Stimulated activated CD4-positive, alpha-beta T cell treated with anti-CD3 and anti-CD28 coated beads, TNF-alpha, amount 100 ng/mL, for 4 hours (primary cell): ENCODE measurements around the gene MDC1.
"Not testable (repeated sequence)": the region's sequence is repeated elsewhere in the genome, so short reads cannot be mapped to it uniquely, and the experiment has no call there.

Source experiments
- DNase-seq, 3 experiments: peaks; one replicate each; pipeline ENCODE4 v3.0.0-alpha.2; 2020; ENCODE audit warnings: low read depth in 3 of 3

The MDC1 gene

DNA sequence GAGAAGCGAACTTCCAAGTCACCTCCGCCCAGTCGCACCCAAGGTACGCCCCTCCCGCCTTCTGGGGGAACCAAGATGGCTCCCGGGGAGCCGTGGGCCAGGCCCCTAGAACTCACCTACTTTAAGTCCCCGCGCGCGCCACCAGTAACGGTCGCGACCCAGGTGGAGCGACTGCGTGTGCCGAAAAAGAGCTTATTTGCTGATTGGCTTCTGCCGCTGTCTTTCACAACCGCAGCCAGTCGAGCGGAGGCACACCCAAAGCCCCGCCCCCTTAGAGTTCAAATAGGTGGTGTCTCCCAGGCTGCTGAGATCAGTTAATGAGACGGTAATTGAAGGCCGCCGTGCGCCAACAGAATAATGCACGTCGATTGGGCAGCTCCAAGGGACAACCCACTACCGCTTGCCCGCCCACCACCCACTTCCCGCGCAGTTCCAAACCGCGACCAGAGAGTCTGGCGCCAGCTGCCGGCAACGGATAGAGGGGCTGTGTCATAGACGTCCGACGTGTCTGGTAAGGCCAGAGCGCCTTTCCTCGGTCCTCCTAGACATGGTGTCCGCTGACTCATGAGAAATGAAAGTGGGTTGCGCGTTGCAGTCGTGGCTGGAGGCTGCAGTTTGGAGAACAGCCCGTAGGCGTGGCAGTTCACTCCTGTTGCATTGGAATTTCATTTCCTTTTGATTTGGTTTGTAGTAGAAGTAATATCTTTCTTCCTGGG lies at the start of gene MDC1:
MDC1 (minus strand) TSS at position 153 of the 716 bp plus-strand sequence. CDS start 2,106 bp downstream, outside the sequence.
- peak; percentile 93 to 99 (median 98) for DNase-seq

- DNase-seq: no peak
Measured at GRCh38 chr6:30766461-30767157, 49.5 kb upstream of the MDC1 start.

DNA sequence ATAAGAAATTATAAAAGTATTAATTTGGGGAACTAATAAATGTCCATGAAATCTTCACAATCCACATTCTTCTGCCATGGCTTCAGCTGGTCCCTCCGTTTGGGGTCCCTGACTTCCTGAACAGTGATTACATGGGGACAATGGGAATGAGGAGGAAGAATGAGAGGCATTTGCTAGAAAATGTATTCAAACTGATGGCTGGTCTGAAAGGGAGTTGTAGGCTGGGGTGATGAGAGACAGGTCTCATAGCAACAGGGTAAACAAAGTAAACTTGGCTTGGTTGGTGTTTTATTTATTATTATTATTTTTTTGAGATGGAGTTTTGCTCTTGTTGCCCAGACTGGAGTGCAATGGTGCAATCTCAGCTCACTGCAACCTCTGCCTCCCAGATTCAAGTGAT lies 48.4 kb upstream of the MDC1 start:
- DNase-seq: not testable (repeated sequence)

- DNase-seq: not testable (repeated sequence)
Measured at GRCh38 chr6:30764490-30765043, 47.5 kb upstream of the MDC1 start.

DNA sequence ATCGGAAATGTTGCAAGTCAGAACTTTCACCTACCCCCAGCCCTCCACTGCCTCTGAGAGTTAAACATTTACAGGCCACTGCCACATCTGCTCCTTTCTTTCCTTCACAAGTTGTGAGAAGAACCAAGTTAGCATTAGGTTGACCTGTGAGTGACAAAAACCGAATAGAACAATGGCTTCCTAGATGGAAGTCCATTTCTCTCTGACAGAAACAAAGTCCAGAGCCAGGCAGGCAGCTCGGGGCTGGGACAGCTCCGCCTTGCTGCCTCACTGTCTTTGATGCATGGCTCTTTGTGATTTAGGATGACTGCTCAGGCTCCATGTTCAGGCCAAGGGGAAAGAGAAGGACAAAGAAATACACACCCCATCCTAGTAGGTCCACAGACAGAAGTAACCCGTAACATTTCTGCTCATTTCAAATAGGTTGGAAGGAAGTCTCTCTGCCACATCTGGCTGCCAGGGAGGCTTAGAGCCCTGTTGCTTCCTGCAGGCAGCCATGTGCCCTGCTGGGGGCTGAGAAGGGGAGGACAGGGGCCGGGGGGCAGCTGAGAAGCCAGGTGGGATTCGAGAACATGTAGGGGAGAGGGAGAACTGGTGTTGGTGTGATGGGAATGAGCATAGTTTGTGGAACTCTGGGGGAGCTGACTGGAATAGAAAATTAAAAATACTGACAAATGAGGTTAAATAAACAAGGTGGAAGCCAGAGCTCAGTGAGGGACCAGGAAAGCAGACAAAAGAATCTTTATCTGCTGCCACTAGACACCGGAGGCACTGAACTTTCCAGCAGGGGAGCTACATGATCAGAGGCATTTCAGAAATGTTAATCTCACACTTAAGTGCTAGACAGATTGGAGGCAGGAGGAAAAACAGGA lies 46.8 kb upstream of the MDC1 start:
- no peak for DNase-seq

DNA sequence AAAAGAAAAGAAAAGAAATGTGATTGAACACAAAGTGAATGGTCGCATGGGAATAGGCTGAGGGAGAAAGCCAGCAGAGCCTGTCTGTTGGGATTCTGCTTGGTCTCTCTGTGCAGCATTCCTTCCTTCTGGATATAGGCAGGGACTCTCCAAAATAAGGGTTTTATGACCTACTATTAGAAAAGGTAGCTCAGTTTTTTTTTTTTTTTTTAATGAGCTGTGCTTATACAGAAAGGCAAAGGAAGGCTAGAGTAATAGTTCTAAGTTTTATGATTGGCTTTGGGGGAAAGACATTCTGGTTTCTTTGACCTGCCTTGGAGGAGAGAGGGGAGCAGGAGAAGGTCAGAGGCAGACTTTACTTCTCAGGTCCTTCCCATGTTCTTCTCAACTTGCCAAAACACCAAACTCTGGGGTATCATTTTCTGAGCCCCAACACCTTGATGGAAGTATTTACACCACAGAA lies 46.1 kb upstream of the MDC1 start:
- no peak for DNase-seq

- no peak for DNase-seq
Measured at GRCh38 chr6:30761791-30762429, 44.8 kb upstream of the MDC1 start.

DNA sequence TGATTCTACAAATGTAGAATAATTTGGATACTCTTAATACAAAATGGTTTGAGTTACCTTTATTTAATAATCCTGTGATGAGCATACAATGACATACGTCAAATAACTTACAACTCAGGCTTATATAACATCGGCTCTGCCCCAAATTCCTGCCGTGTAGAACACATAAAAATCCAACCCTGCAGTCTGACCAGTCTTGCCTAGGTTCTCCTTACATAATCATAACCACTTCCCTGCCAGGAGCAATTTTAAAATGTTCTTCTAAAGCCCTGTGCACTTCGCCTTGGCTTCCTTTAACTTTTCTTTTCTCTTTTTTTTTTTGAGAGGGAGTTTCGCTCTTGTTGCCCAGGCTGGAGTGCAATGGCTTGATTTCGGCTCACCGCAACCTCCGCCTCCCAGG lies 43.5 kb upstream of the MDC1 start:
- no peak for DNase-seq

- DNase-seq: no peak
Measured at GRCh38 chr6:30759575-30760239, 42.6 kb upstream of the MDC1 start.

DNA sequence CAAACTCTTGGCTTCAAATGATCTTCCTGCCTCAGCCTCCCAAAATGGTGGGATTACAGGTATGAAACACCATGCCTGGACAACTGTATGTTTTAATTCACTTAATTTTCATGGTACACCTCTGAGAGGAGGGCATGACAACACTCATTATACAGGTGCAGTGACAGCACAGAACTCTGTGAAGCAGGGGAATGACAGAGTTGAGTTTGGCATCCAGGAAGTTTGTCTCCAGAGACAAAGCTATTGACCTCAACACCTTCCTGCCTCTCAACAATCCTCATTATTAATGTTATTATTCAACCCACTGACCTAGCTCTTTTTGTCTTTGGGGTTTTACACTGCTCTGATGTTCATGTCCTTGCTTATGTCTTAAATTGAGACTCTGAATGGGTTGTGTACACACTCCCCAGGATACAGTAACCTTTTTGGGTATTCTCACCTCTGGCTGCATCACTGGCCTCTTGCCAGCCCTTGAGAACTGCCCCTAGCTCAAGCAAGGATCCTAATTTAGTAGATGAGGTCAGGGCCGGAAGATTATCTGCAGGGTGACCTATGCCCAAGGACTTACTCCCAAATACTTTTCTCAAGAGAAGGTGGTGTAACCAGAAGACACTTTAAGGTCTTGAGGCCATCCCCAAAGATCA lies 40.3 kb upstream of the MDC1 start:
- no peak for DNase-seq

- not testable (repeated sequence) for DNase-seq
Measured at GRCh38 chr6:30756405-30757003, 39.4 kb upstream of the MDC1 start.

- no peak for DNase-seq
Measured at GRCh38 chr6:30754631-30755030, 37.5 kb upstream of the MDC1 start.

GRCh38 chr6:30752157-30752927 lies 35.3 kb upstream of the MDC1 start:
- DNase-seq: no peak

GRCh38 chr6:30750379-30750668 lies 33.2 kb upstream of the MDC1 start:
- DNase-seq: no peak

DNA sequence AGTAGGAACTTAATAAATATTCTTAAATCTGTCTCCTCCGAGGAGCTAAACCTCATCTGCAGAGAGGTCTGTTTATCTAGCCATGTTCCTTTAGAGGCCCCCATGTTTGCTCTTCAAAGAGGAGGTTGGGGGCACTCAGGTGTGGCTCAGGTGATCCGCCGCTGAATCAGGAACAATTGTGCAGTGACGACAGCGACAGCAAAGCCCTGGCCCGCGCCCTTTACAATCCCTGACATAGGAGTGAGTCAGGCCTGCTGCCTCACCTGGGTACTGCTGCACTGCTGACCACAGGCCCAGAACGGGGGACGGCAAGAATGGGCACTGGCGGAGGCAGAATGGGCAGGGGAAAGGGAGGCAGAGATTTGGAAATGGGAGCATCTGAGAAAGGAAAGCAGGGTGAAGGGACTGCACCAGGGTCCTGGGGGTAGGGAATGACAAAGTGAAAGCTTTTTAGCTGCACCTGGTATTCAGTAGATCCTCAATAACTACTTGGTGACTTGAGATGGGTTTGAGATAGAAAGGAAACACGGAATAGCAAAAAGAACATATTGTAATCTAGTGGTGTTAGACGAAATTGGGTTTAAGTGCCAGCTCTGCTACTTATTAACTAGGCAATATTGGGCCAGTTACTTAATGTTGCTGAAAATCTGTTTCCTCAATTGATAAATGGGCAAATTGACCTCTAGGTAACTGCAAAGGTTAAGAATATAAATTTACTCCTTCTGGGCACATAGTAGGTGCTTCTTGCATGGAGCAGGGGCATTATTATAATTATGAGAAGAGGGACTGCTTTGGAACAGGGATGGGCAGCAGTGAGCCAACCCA lies 32.7 kb upstream of the MDC1 start:
- DNase-seq: no peak

DNA sequence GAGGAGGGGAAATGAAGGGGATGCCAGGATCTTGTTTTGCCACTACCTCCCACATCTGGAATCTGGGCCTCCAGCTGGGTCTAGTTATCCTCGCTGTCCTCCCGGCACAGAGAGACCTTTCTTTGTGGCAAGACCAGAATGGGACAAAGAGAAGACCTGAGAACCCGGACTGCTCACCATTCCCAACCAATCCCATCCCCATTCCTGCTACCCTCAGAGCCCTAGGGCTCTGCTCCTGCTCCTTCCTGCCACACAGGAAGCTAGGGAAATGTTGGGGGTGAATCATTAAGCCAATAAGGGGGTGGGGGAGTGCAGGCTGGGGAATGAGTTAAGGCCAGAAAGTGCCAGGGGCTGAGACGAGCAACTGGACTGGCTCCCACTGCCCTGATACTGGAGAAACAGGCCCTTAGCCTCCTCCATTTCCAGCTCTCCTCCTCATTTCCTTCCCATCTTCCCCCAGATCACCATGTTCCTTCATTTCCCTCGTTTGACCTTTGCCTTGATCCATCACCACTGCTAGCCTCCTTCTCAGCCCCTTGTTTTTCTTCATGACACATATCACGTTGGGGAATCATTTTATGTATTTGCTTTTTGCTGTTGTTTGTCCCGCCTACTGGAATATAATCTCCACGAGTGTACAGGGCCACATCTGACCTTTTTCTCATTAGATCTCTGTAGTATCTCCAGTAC lies 31.9 kb upstream of the MDC1 start:
- no peak for DNase-seq

DNA sequence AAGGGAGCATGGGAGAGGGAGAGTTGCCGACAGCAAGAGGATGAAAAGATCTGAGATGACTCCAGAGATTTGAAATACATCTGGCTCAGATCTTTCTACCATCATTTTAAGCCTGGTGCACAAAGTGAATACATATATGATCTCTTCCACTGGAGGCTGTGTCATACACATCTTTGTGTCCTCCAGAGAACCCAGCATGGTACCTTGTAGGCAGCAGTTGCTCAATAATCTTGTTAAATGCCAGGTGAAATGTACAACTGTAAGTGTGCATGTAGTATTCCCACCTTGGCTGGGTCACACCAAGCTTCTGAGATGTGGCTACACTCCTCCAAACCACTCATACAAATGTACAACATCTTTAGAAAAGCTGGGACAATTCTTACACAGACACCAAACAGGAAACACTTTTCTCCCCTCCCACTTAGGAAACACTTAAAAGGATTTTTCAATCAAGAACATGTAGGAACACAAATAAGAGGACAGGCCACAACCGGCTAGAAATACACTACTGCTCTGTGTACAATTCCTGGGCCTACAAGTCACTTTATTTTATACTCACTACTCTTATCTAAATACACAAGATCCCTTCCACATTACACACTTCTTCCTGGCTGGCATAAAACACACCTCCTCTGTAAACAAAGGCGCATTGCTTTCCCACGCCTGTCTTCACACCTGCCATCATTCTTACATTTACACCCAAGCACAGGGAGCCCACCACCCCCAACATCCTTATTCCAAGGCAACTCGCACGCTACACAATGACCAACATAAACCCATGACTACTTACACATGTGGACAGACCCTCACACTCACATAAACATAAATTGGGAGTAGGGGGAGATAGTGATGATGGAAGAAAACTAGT lies 31.1 kb upstream of the MDC1 start:
- no peak for DNase-seq
